Neural progenitor cell (in vitro differentiated cells): ENCODE data around the gene ABHD15. TPM values are rescaled to one million over a fixed set of nuclear protein-coding genes. Genes with fewer than 3 reads are reported as not detected.

Experiments used
- DNase-seq: peaks from one replicate; pipeline ENCODE4 v3.0.0-alpha.2; 2016; ENCODE audit warnings: low spot score
- H2AFZ ChIP-seq: fragments of 200-600 bp; sonication (generic); replicated peaks from 2 replicates; pipeline ENCODE4 v1.6.1; 2016; ENCODE audit warnings: antibody characterized with exemption
- H3F3A ChIP-seq: fragments of 200-600 bp; sonication (generic); 2 replicates; pipeline ENCODE4 v1.6.1; 2016; ENCODE audit warnings: antibody characterized with exemption, low read depth
- H3K27ac ChIP-seq: fragments of 200-600 bp; sonication (generic); 2 replicates; pipeline ENCODE4 v1.5.1; 2016; ENCODE audit warnings: mild to moderate bottlenecking
- H3K27me3 ChIP-seq: fragments of 200-600 bp; sonication (generic); 2 replicates; pipeline ENCODE4 v1.6.1; 2016; ENCODE audit warnings: mild to moderate bottlenecking, moderate library complexity
- H3K36me3 ChIP-seq: fragments of 200-600 bp; sonication (generic); 2 replicates; pipeline ENCODE4 v1.5.1; 2016
- H3K4me1 ChIP-seq: fragments of 200-600 bp; sonication (generic); 2 replicates; pipeline ENCODE4 v1.6.1; 2016; ENCODE audit warnings: mixed run types
- H3K4me2 ChIP-seq: fragments of 200-600 bp; sonication (generic); 2 replicates; pipeline ENCODE4 v1.6.1; 2016
- H3K4me3 ChIP-seq: fragments of 200-600 bp; sonication (generic); 2 replicates; pipeline ENCODE4 v1.5.1; 2016
- H3K79me2 ChIP-seq: fragments of 200-600 bp; sonication (generic); 2 replicates; pipeline ENCODE4 v1.6.1; 2016; ENCODE audit warnings: low read depth
- H3K9ac ChIP-seq: fragments of 200-600 bp; sonication (generic); 2 replicates; pipeline ENCODE4 v1.6.1; 2016
- H3K9me3 ChIP-seq: fragments of 200-600 bp; sonication (generic); 2 replicates; pipeline ENCODE4 v1.5.1; 2016; ENCODE audit warnings: low read depth
- H4K20me1 ChIP-seq: fragments of 200-600 bp; sonication (generic); 2 replicates; pipeline ENCODE4 v1.6.1; 2016; ENCODE audit warnings: low read depth
- H3K27ac Mint-ChIP-seq: 3 replicates; pipeline ENCODE4 v1.8.0; 2021; ENCODE audit warnings: mixed read lengths
- H3K27me3 Mint-ChIP-seq: 2 replicates; pipeline ENCODE4 v1.8.0; 2022; ENCODE audit warnings: low read depth, mild to moderate bottlenecking, inconsistent platforms, moderate library complexity, mixed read lengths; ENCODE audit not compliant: insufficient read depth
- H3K36me3 Mint-ChIP-seq: 3 replicates; pipeline ENCODE4 v1.8.0; 2021; ENCODE audit warnings: mixed read lengths
- H3K4me1 Mint-ChIP-seq: 3 replicates; pipeline ENCODE4 v1.8.0; 2021; ENCODE audit warnings: mixed read lengths
- H3K4me3 Mint-ChIP-seq: 3 replicates; pipeline ENCODE4 v1.8.0; 2021; ENCODE audit warnings: mild to moderate bottlenecking, moderate library complexity, mixed read lengths
- H3K9me3 Mint-ChIP-seq: 3 replicates; pipeline ENCODE4 v1.8.0; 2020; ENCODE audit warnings: mixed read lengths
- CTCF ChIP-seq: fragments of 200-600 bp; sonication (generic); IDR thresholded peaks from 2 replicates; pipeline ENCODE4 v1.5.1; 2017; ENCODE audit warnings: antibody characterized with exemption, mild to moderate bottlenecking
- EZH2 ChIP-seq: fragments of 200-600 bp; sonication (generic); IDR thresholded peaks from 2 replicates; pipeline ENCODE4 v1.6.1; 2017; ENCODE audit warnings: antibody characterized with exemption, mild to moderate bottlenecking, moderate library complexity
- EZH2phosphoT487 ChIP-seq: fragments of 200-600 bp; sonication (generic); IDR thresholded peaks from 2 replicates; pipeline ENCODE4 v1.6.1; 2017; ENCODE audit warnings: antibody characterized with exemption
- total RNA-seq: library from RNA; depleted of rRNA; stranded (reverse); fragments of >200 nt; gene quantifications from 2 replicates; pipeline ENCODE4 v1.2.3, GENCODE V29; 2015; ENCODE audit warnings: low replicate concordance

The ABHD15 gene
- total RNA-seq, 1 donor from 2014 or later: 2.5 TPM

- H3K4me3 ChIP-seq: no peak overlapping the region
- H3K9ac ChIP-seq: no peak overlapping the region
- H2AFZ ChIP-seq: no peak overlapping the region
- peaks cover 35% of the 10 kb centered on the region for H3K27me3 ChIP-seq
- H3K4me1 ChIP-seq: peaks cover 23% of the 10 kb centered on the region
- TF ChIP-seq EZH2phosphoT487 (no peak), EZH2 (no peak)
- H4K20me1 ChIP-seq: peaks cover 11% of the 10 kb centered on the region
- no peak overlapping the region for H3K27ac ChIP-seq
- peaks cover 20% of the 10 kb centered on the region for H3K27me3 Mint-ChIP-seq
- no peaks in the 10 kb centered on the region for H3K36me3 ChIP-seq
- no peak overlapping the region for H3K4me3 Mint-ChIP-seq
- H3K4me2 ChIP-seq: no peak overlapping the region
- no peak overlapping the region for H3K27ac Mint-ChIP-seq
- H3K4me1 Mint-ChIP-seq: peaks cover 28% of the 10 kb centered on the region
- no peak for DNase-seq
- H3F3A ChIP-seq: peaks cover 31% of the 10 kb centered on the region
- no peaks in the 10 kb centered on the region for H3K9me3 Mint-ChIP-seq
- H3K79me2 ChIP-seq: no peaks in the 10 kb centered on the region
- peaks cover 9% of the 10 kb centered on the region for H3K36me3 Mint-ChIP-seq
- no peaks in the 10 kb centered on the region for H3K9me3 ChIP-seq
Measured at GRCh38 chr17:29612404-29613280, 45.8 kb upstream of the ABHD15 start.

- Histone ChIP-seq H3K9ac (no peak overlapping the region), H3K27ac (no peak overlapping the region), H4K20me1 (peaks cover 8% of the 10 kb centered on the region), H3K27me3 (peaks cover 29% of the 10 kb centered on the region), H3K4me3 (no peak overlapping the region), H3K4me1 (peaks cover 23% of the 10 kb centered on the region), H2AFZ (no peak overlapping the region), H3K9me3 (no peaks in the 10 kb centered on the region), H3K4me2 (no peak overlapping the region), H3K36me3 (no peaks in the 10 kb centered on the region), H3F3A (peaks cover 31% of the 10 kb centered on the region), H3K79me2 (no peaks in the 10 kb centered on the region)
- Mint-ChIP-seq H3K4me1 (peaks cover 30% of the 10 kb centered on the region), H3K36me3 (peaks cover 9% of the 10 kb centered on the region), H3K4me3 (no peak overlapping the region), H3K9me3 (no peaks in the 10 kb centered on the region), H3K27ac (no peak overlapping the region), H3K27me3 (peaks cover 20% of the 10 kb centered on the region)
- no peak for TF ChIP-seq EZH2
- no peak for TF ChIP-seq EZH2phosphoT487
- no peak for TF ChIP-seq CTCF
- DNase-seq: no peak
Measured at GRCh38 chr17:29612094-29612403, 45.2 kb upstream of the ABHD15 start.

GRCh38 chr17:29611351-29612093 lies 44.7 kb upstream of the ABHD15 start:
- no peaks in the 10 kb centered on the region for H3K9me3 ChIP-seq
- no peak overlapping the region for H3K27ac Mint-ChIP-seq
- TF ChIP-seq CTCF: no peak
- TF ChIP-seq EZH2phosphoT487: no peak
- no peak for TF ChIP-seq EZH2
- no peak overlapping the region for H3K4me3 Mint-ChIP-seq
- H3K4me1 Mint-ChIP-seq: peaks cover 26% of the 10 kb centered on the region
- no peaks in the 10 kb centered on the region for H3K79me2 ChIP-seq
- H3K36me3 Mint-ChIP-seq: peaks cover 9% of the 10 kb centered on the region
- no peak overlapping the region for H3K4me3 ChIP-seq
- H3F3A ChIP-seq: peaks cover 28% of the 10 kb centered on the region
- no peak overlapping the region for H3K9ac ChIP-seq
- H4K20me1 ChIP-seq: peaks cover 5% of the 10 kb centered on the region
- peaks cover 15% of the 10 kb centered on the region for H3K27me3 Mint-ChIP-seq
- no peak for DNase-seq
- H3K27me3 ChIP-seq: peaks cover 23% of the 10 kb centered on the region
- H3K4me2 ChIP-seq: no peak overlapping the region
- no peaks in the 10 kb centered on the region for H3K9me3 Mint-ChIP-seq
- no peak overlapping the region for H2AFZ ChIP-seq
- peaks cover 23% of the 10 kb centered on the region for H3K4me1 ChIP-seq
- H3K36me3 ChIP-seq: no peaks in the 10 kb centered on the region
- H3K27ac ChIP-seq: no peak overlapping the region
